Measurements from ENCODE around the gene ADAMTS2.

The ADAMTS2 gene

DNA sequence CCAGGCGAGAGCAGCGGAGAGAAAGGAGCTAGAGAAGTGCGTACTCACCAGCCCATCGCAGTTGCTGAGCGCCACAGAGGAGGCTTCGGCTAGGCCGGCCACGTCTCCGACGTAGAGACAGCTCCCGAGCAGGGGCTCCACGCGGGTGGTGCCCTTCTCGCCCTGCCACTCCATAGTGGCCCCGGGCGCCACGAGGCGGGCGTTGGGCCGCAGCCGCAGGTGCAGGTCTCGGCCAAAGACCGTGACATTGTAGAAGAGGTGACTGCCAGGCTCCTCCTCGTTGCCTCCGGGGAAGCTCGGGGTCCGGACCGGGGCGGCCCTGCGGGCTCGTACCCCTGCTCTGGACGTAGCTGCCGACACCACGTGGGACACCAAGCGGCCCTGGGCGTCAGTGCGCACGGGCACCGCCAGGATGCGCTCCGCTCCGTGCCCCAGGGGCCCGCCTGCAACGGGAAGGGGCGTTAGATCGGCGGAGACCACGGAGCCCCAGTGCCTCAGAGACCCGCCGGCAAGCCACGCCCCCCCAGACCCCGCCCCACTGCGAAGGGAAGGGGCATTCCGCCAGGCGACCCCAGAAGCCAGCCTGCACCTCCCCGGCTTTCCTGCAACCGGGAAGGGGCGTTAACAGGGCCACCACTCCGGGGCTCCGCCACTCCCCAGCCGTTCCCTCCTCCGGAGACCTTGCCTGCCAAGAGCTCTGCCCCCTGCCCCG, 1.4 kb downstream of the ADAMTS2 start:
- DNase-seq (ENCODE audit: low spot score), result no peak

DNA sequence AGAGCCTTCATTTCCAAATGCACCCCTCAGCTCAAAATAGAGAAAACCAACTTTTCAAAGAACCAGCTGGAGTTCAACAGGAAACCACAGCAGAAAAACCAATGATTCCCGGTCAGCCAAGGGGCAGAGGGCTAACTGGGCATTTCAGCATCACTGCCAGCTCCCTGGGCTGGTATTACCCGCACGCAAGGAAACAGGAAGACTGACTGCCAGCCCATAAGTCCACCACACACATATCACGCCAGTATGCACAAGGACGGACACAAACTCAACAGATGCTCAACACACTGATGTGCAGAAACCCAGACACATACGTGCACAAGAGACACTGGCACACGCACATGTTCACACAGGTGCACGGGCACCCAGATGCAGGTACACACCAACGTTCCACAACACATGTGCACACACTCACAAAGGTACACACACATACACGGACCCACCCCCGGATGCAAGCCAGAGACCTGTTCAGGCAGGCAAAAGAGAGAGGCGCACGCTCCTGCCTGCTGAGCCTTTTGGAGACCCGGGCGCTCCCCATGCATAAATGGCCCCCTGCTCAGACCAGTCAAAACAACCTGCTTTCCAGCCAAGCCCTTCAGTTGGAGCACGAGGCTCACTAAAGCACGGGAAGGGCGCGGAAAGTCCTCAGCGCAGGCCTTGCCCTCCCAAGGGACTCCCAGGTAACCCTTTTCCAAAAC, 2.1 kb downstream of the ADAMTS2 start:
- no peak for DNase-seq (ENCODE audit: low spot score)

- no peak for DNase-seq (ENCODE audit: low spot score)
Measured at GRCh38 chr5:179342577-179342976, 2.7 kb downstream of the ADAMTS2 start.

GRCh38 chr5:179340465-179340864, 4.8 kb downstream of the ADAMTS2 start:
- DNase-seq (ENCODE audit: low spot score), result no peak

DNA sequence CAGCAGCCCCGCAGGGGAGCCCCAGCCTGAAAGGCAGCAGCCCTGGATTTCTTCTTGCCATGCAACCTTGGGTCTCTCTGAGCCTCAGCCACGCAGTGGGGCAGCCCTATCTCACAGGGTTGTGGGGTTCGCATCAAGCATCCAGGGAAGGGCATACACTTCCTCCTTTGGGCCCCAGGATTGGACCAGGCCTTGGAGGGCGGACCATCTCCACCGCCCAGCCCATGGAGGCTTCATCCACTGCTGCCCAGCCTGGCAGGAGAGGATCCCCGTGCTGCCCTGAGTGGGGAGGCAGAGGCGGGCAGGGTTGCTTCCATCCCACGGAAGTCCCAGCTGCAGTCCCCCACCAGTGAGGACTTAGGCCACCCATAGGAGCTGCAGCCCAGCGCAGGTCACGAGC, 5.3 kb downstream of the ADAMTS2 start:
- no peak for DNase-seq (ENCODE audit: low spot score)

GRCh38 chr5:179339081-179339480, 6.2 kb downstream of the ADAMTS2 start:
- no peak for DNase-seq (ENCODE audit: low spot score)

GRCh38 chr5:179337796-179338676, 7.2 kb downstream of the ADAMTS2 start:
- DNase-seq (ENCODE audit: low spot score), result no peak

DNA sequence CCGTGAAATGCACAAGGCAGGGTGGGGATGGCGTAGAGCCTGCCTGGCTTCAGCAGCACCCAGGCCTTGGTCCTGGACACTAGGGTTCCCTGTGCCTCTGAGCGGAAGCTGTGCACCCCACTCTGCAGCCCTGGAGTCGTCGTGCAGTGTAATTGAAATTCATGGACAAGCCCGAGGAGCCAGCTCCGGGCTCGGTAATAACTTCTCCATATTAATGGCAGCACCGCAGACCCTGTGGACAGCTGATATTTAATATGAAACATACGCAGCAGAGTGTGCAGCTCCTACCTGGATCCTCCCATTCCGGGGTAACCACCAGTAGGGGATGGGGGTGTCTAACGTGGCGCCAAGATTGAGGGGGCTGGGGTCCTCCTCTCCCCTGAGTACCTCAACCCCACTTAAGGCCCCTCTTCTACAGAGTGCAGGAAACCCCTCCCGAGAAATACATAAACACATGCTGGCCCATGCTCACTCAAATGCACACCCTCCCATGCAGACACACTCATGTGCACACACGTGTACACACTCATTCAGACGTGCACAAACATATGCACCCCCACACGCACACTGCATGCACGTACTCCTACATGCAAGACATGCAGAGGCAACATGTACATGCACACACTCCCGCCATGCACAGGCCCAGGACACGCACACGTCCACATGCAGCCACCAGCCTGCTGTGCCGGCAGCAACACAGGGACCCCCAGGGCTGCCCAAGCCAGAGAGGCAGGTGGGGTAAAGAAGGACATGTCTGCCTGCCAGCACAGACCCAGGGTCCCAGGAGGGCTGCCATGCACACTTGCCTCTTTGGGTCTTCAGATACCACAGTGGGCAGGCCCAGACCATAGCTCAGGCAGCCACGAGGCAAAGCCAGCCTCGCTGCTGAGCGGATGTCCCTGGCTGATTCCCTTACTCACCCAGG, 8.1 kb downstream of the ADAMTS2 start:
- DNase-seq (ENCODE audit: low spot score), result no peak

DNA sequence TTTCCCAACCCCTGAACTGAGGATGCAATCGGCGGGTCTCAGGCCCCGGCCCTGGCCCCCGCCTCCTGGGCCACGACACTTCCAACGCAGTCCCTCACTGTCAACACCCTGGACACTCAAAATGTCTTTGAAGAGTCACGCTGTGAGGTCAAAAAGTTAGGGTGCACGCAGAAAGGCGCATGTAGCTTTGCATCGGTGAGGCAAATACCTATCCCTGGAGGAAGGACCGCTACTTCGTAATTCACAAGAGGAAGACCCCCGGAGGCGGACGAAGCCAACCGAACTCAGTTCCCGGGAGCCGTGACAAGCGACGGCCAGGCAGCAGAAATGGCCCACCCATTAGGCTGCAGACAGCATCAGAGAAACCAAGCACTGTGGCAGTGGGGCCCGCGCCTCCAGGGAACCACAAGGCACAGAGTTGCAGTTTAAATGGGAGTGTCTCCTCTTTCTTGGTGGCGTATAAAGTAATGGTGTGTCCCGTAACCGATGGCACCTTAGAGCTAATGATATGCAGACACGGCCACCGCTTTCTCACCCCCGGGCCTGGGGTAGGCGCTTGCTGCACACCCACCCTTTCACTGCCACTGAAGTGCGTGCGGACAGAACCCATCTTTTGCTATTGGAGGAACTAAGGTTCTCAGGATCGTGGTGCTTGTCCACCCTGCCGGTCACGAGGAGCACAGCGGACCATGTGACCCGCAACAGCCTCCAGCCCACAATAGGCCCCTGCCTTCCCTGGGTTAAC, 9.0 kb downstream of the ADAMTS2 start:
- no peak for DNase-seq (ENCODE audit: low spot score)

- DNase-seq (ENCODE audit: low spot score), result no peak
Measured at GRCh38 chr5:179333796-179334761, 11.2 kb downstream of the ADAMTS2 start.

DNA sequence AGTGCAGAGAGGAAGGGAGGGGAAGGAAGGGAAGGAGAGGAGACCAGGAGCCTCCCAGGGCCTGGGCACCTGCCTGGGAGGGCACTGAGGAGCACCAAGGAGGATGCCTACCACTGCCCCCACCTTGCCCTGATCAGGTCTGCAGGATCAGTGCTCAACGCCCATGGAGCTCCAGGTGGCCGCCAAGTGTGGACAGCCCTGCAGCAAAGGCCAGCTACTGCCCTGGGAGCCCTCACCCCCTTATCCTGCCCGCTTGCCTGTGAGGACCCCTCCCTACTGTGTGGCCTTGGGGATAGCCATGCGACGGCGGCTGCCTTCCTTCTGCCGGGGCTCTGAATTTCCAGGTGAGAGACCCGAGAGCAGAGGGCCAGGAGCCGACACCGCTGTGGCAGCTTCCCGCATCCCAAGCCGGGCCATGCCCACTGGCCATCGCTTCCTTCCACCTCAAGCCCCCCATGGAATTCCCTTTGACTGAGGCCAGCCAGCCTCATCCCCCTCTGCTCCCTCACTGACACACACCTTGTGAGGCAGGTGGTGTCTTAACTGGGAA, 12.4 kb downstream of the ADAMTS2 start:
- no peak for DNase-seq (ENCODE audit: low spot score)

- no peak for DNase-seq (ENCODE audit: low spot score)
Measured at GRCh38 chr5:179331591-179332375, 13.5 kb downstream of the ADAMTS2 start.

- DNase-seq (ENCODE audit: low spot score), result no peak
Measured at GRCh38 chr5:179330186-179330900, 14.9 kb downstream of the ADAMTS2 start.

GRCh38 chr5:179328291-179328690, 17.0 kb downstream of the ADAMTS2 start:
- DNase-seq (ENCODE audit: low spot score), result no peak

GRCh38 chr5:179327021-179327735, 18.1 kb downstream of the ADAMTS2 start:
- no peak for DNase-seq (ENCODE audit: low spot score)

GRCh38 chr5:179326122-179326927, 18.9 kb downstream of the ADAMTS2 start:
- no peak for DNase-seq (ENCODE audit: low spot score)
